Transverse colon (tissue), 4 donors: ENCODE results near the gene POU5F1. TPM values are rescaled to one million over a fixed set of nuclear protein-coding genes. Genes with fewer than 3 reads are reported as not detected.

Experiments used
- DNase-seq: peaks from one replicate; pipeline ENCODE4 v3.0.0-alpha.2; 2019
- H3K27ac ChIP-seq, 4 donors: fragments of 200-600 bp; sonication (generic); 2 replicates each; pipeline ENCODE4 v1.5.1; 2016 to 2018; ENCODE audit warnings: inconsistent platforms in 4 of 4
- H3K27me3 ChIP-seq: fragments of 200-600 bp; sonication (generic); 2 replicates; pipeline ENCODE4 v1.5.1; 2017; ENCODE audit warnings: inconsistent platforms
- H3K36me3 ChIP-seq, 4 donors: fragments of 200-600 bp; sonication (generic); 2 replicates each; pipeline ENCODE4 v1.5.1; 2017 to 2019; ENCODE audit warnings: inconsistent platforms in 4 of 4
- H3K4me1 ChIP-seq, 4 donors: fragments of 200-600 bp; sonication (generic); 2 replicates each; pipeline ENCODE4 v1.5.1; 2017 to 2020; ENCODE audit warnings: inconsistent platforms in 4 of 4
- H3K4me3 ChIP-seq, 4 donors: fragments of 200-600 bp; sonication (generic); 1 replicate in 1 of 4; 2 replicates in 3 of 4; pipeline versions ENCODE4 v1.5.1 to v1.6.1; 2017 to 2019; ENCODE audit warnings: inconsistent platforms in 4 of 4
- H3K9me3 ChIP-seq, 2 donors: fragments of 200-600 bp; sonication (generic); 2 replicates each; pipeline ENCODE4 v1.5.1; 2017 to 2019; ENCODE audit warnings: inconsistent platforms in 2 of 2
- CTCF ChIP-seq, 5 experiments: fragments of 200-600 bp in 3 of 5; fragments of 450-650 bp in 2 of 5; sonication (generic) in 3 of 5; IDR thresholded peaks; 1 replicate in 2 of 5; 2 replicates in 3 of 5; pipeline ENCODE4 v1.5.1; 2016 to 2017; ENCODE audit warnings: antibody characterized with exemption in 5 of 5, inconsistent platforms in 3 of 5, mild to moderate bottlenecking in 2 of 5, moderate library complexity in 1 of 5
- EP300 ChIP-seq: sonication (generic); formaldehyde crosslinking; IDR thresholded peaks from one replicate; pipeline ENCODE4 v1.6.1; 2017; ENCODE audit warnings: antibody characterized with exemption, low read depth
- POLR2A ChIP-seq: fragments of 450-650 bp; IDR thresholded peaks from one replicate; pipeline ENCODE4 v1.6.1; 2016; ENCODE audit warnings: antibody characterized with exemption, mild to moderate bottlenecking, moderate library complexity
- POLR2AphosphoS5 ChIP-seq, 3 donors: sonication (generic); formaldehyde crosslinking; IDR thresholded peaks; one replicate each; pipeline ENCODE4 v1.6.1; 2016; ENCODE audit warnings: antibody characterized with exemption in 3 of 3
- WGBS, 2 donors: methylation state at CpG; one replicate each; pipeline ENCODE4 v1.1.5; 2018; ENCODE audit warnings: low coverage in 1 of 2; 5-methylcytosine and 5-hydroxymethylcytosine counted together
- in situ Hi-C, 4 donors: fragments of 200-750 bp; cut with MboI; loops; one replicate each; pipeline versions ENCODE4 v1.15.0 to v1.15.1; 2017; ENCODE audit warnings: low sequenced_read_pairs in 3 of 4, low pct_ligation_motif_present in 1 of 4, low pct_unique_long_range_greater_than_20kb in 1 of 4
- intact Hi-C: fragments of 100-400 bp; cut with DNase I; formaldehyde crosslinking; loops from one replicate; pipeline ENCODE4 v1.15.1; 2023; ENCODE audit warnings: low total_unique reads
- total RNA-seq, 4 donors: library from RNA; depleted of rRNA; stranded (reverse); fragments of >200 nt; gene quantifications; one replicate each; pipeline ENCODE4 v1.1.0, GENCODE V29; 2016

POU5F1 gene
- total RNA-seq, 4 donors from 2014 or later = 11.5 to 434 (median 29.2) TPM

DNA sequence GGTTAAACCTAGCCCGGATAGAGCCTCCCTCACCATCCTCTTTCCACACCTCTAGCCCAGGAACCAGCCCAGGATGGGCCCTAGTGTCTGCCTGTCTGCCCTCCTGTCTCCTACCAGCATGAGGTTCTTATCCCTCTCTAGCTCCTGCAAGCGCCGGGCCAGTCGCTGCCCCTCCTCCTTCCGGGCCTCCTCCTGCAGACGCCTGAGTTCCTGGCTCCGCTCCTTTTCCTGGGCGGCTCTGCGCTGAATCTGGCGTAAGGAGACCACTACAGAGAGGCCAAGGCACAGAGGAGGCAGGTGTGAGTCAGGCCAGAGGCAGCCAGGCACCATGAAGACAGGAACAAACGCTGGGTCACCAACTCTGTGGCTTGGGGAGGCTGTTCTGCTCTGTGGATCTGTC lies 27.3 kb downstream of the POU5F1 start:
- H3K36me3 ChIP-seq = no peaks in the 10 kb centered on the region
- TF ChIP-seq POLR2A = no peak
- TF ChIP-seq POLR2AphosphoS5 (IDR thresholded peaks at IDR 0.05) = no peak
- no peak for TF ChIP-seq CTCF (IDR thresholded peaks at IDR 0.05)
- TF ChIP-seq EP300 = no peak
- in situ Hi-C loops = no loop called here
- 69% methylated on average over 11 of the region's 11 CpGs; no CpG with 5 or more reads in 1 of the 2 donors for WGBS, 2 donors
- no peaks in the 10 kb centered on the region for H3K27me3 ChIP-seq
- H3K27ac ChIP-seq = peak overlapping the region; percentile 82 to 91 (median 85)
- intact Hi-C loops = no loop called here
- no peak for DNase-seq
- no peak overlapping the region for H3K4me3 ChIP-seq
- peaks cover 0 to 26% (median 20%) of the 10 kb centered on the region in 4 donors for H3K4me1 ChIP-seq
- H3K9me3 ChIP-seq = no peaks in the 10 kb centered on the region

GRCh38 chr6:31142361-31142761 lies 28.1 kb downstream of the POU5F1 start:
- H3K36me3 ChIP-seq = no peaks in the 10 kb centered on the region
- H3K9me3 ChIP-seq = no peaks in the 10 kb centered on the region
- H3K27ac ChIP-seq = peak overlapping the region in 2 of 4 donors; percentile 84 to 91
- intact Hi-C loops (no loop called here), in situ Hi-C loops (no loop called here)
- H3K27me3 ChIP-seq = no peaks in the 10 kb centered on the region
- DNase-seq = no peak
- H3K4me3 ChIP-seq = no peak overlapping the region
- no peak for TF ChIP-seq POLR2AphosphoS5 (IDR thresholded peaks at IDR 0.05)
- TF ChIP-seq EP300 = no peak
- no peak for TF ChIP-seq POLR2A
- no peak for TF ChIP-seq CTCF (IDR thresholded peaks at IDR 0.05)
- WGBS, 2 donors = 60 to 75% methylated on average over 1 to 2 of the region's 2 CpGs
- H3K4me1 ChIP-seq = peaks cover 0 to 34% (median 25%) of the 10 kb centered on the region in 4 donors

- H3K9me3 ChIP-seq = no peaks in the 10 kb centered on the region
- no peaks in the 10 kb centered on the region for H3K36me3 ChIP-seq
- no peak overlapping the region for H3K27ac ChIP-seq
- DNase-seq = no peak
- H3K27me3 ChIP-seq = no peaks in the 10 kb centered on the region
- 0 to 98% methylated on average over 1 to 15 of the region's 15 CpGs for WGBS, 2 donors
- H3K4me3 ChIP-seq = no peak overlapping the region
- in situ Hi-C loops (no loop called here), intact Hi-C loops (no loop called here)
- TF ChIP-seq EP300 = no peak
- no peak for TF ChIP-seq POLR2AphosphoS5 (IDR thresholded peaks at IDR 0.05)
- peaks cover 0 to 35% (median 25%) of the 10 kb centered on the region in 4 donors for H3K4me1 ChIP-seq
Observed at GRCh38 chr6:31140643-31141042, 29.8 kb downstream of the POU5F1 start.

GRCh38 chr6:31139599-31139998 lies 30.9 kb downstream of the POU5F1 start:
- H3K36me3 ChIP-seq = no peaks in the 10 kb centered on the region
- H3K27ac ChIP-seq = no peak overlapping the region
- H3K4me3 ChIP-seq = no peak overlapping the region
- TF ChIP-seq POLR2A (no peak), POLR2AphosphoS5 (IDR thresholded peaks at IDR 0.05) (no peak), EP300 (no peak), CTCF (IDR thresholded peaks at IDR 0.05) (no peak)
- intact Hi-C loops (loop anchor here (5.0 kb wide), 1 partner anchor 228 kb away; no protein-coding TSS in a partner anchor), in situ Hi-C loops (loop anchor here (5.0 to 10.0 kb wide), 6 partner anchors 53 to 305 kb away; no protein-coding TSS in a partner anchor)
- H3K4me1 ChIP-seq = peaks cover 0 to 26% (median 17%) of the 10 kb centered on the region in 4 donors
- no peak for DNase-seq
- no peaks in the 10 kb centered on the region for H3K27me3 ChIP-seq
- WGBS, 2 donors = 33 to 39% methylated on average over 1 to 4 of the region's 4 CpGs
- no peaks in the 10 kb centered on the region for H3K9me3 ChIP-seq
